HL-60 (cell line): ENCODE measurements around the gene RAP1GAP.

Experiments used
- DNase-seq, 2 experiments: peaks; one replicate each; pipeline ENCODE4 v3.0.0-alpha.2; 2010 to 2020; ENCODE audit warnings: low read depth in 1 of 2, low spot score in 1 of 2
- H3K27ac ChIP-seq: fragments of 250-450 bp; sonication (Bioruptor Pico); replicated peaks from 2 replicates; pipeline ENCODE4 v1.5.1; 2020; ENCODE audit warnings: mild to moderate bottlenecking, moderate library complexity
- H3K27me3 ChIP-seq: fragments of 250-450 bp; sonication (Bioruptor Pico); 2 replicates; pipeline ENCODE4 v1.5.1; 2021; ENCODE audit warnings: mild to moderate bottlenecking, moderate library complexity; ENCODE audit not compliant: insufficient read depth, poor library complexity, severe bottlenecking
- H3K4me3 ChIP-seq: replicated peaks from 2 replicates; pipeline ENCODE4 v1.5.1; 2011; ENCODE audit warnings: mild to moderate bottlenecking, control low read depth, low read length; ENCODE audit not compliant: insufficient read depth
- CTCF ChIP-seq: IDR thresholded peaks from one replicate; pipeline ENCODE4 v1.5.1; 2011; ENCODE audit warnings: low read length, control low read depth, inconsistent platforms; ENCODE audit not compliant: insufficient read depth
- GABPA ChIP-seq: IDR thresholded peaks from 2 replicates; pipeline ENCODE4 v1.6.1; 2012; ENCODE audit warnings: low read depth
- POLR2AphosphoS5 ChIP-seq: IDR thresholded peaks from 2 replicates; pipeline ENCODE4 v1.6.1; 2012; ENCODE audit warnings: low read depth
- SPI1 ChIP-seq: IDR thresholded peaks from 2 replicates; pipeline ENCODE4 v1.6.1; 2012; ENCODE audit warnings: low read depth, mild to moderate bottlenecking, borderline replicate concordance
- TF ChIP-seq, protein P1 (sequence below): IDR thresholded peaks from 2 replicates; pipeline ENCODE4 v1.6.1; 2012; ENCODE audit warnings: low read depth; ENCODE audit not compliant: insufficient replicate concordance

The RAP1GAP gene

DNA sequence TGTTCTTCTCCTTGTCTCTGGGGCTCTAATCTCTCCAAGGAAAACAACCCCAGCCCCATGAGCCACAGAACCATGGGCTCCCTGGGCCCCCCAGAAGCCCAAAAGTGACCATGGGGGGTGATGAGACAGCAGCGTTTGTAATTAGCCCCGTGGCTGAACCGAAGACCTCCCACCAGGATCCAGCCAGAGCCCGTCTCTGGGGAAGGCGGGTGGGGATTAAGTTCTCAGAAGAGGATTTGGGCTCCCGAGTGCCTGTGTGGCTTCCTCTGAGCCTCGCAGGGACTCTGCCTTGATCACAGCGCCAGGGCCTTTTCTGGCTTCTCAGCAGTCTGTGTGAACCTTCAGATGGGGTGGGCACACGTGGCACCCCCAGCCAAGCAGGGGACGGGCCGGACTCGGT, 82.9 kb downstream of the RAP1GAP start:
- Histone ChIP-seq H3K4me3 (no peak overlapping the region), H3K27ac (no peak overlapping the region), H3K27me3 (peaks cover 10% of the 10 kb centered on the region)
- DNase-seq = no peak
- TF ChIP-seq POLR2AphosphoS5 = no peak
- TF ChIP-seq, protein P1, sequence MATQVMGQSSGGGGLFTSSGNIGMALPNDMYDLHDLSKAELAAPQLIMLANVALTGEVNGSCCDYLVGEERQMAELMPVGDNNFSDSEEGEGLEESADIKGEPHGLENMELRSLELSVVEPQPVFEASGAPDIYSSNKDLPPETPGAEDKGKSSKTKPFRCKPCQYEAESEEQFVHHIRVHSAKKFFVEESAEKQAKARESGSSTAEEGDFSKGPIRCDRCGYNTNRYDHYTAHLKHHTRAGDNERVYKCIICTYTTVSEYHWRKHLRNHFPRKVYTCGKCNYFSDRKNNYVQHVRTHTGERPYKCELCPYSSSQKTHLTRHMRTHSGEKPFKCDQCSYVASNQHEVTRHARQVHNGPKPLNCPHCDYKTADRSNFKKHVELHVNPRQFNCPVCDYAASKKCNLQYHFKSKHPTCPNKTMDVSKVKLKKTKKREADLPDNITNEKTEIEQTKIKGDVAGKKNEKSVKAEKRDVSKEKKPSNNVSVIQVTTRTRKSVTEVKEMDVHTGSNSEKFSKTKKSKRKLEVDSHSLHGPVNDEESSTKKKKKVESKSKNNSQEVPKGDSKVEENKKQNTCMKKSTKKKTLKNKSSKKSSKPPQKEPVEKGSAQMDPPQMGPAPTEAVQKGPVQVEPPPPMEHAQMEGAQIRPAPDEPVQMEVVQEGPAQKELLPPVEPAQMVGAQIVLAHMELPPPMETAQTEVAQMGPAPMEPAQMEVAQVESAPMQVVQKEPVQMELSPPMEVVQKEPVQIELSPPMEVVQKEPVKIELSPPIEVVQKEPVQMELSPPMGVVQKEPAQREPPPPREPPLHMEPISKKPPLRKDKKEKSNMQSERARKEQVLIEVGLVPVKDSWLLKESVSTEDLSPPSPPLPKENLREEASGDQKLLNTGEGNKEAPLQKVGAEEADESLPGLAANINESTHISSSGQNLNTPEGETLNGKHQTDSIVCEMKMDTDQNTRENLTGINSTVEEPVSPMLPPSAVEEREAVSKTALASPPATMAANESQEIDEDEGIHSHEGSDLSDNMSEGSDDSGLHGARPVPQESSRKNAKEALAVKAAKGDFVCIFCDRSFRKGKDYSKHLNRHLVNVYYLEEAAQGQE = no peak
- TF ChIP-seq CTCF = no peak
- no peak for TF ChIP-seq GABPA
- no peak for TF ChIP-seq SPI1

DNA sequence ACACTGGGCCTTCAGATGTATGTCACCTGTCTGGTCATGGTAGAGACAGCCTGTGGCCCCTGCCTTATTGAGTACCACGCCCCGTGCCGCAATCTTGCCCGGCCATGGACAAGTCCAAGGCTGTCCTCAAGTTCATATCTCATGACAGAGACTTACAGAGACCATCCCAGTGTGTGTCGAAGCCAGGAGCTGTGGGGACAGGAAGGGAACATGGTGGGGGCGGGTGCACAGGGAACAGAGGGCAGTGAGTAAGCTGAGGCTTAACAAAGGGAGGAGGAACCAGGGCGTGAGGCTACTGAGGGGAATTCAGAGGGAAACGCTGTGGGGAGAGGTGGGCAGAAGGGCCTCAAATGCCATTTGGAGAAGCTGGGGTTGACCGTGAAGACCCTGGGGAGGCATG, 84.1 kb downstream of the RAP1GAP start:
- TF ChIP-seq SPI1 = no peak
- TF ChIP-seq, protein P1 = no peak
- TF ChIP-seq GABPA = no peak
- TF ChIP-seq CTCF = no peak
- TF ChIP-seq POLR2AphosphoS5 = no peak
- DNase-seq = no peak
- Histone ChIP-seq H3K27ac (no peak overlapping the region), H3K4me3 (no peak overlapping the region), H3K27me3 (peaks cover 10% of the 10 kb centered on the region)

- Histone ChIP-seq H3K4me3 (no peak overlapping the region), H3K27ac (no peak overlapping the region), H3K27me3 (peaks cover 3% of the 10 kb centered on the region)
- TF ChIP-seq CTCF (no peak), SPI1 (no peak), GABPA (no peak), POLR2AphosphoS5 (no peak)
- TF ChIP-seq, protein P1 = no peak
- no peak for DNase-seq
Measured at GRCh38 chr1:21584096-21584495, 85.1 kb downstream of the RAP1GAP start.
